HG03558 (cell line): ENCODE measurements around the gene LAMTOR5.
"Not testable (repeated sequence)": the region's sequence is repeated elsewhere in the genome, so short reads cannot be mapped to it uniquely, and the experiment has no call there.

Experiments used
- ATAC-seq: cut with Tn5 transposase; IDR thresholded peaks from one replicate; pipeline ENCODE4 v1.9.1; 2021; ENCODE audit warnings: moderate number of reproducible peaks; ENCODE audit not compliant: unreplicated experiment; ENCODE audit errors: extremely low read depth

The LAMTOR5 gene

GRCh38 chr1:110430366-110430765 lies 22.9 kb upstream of the LAMTOR5 start:
- no peak for ATAC-seq

- no peak for ATAC-seq
Measured at GRCh38 chr1:110428946-110429345, 21.5 kb upstream of the LAMTOR5 start.

- ATAC-seq: no peak
Measured at GRCh38 chr1:110426854-110427253, 19.4 kb upstream of the LAMTOR5 start.

- ATAC-seq: no peak
Measured at GRCh38 chr1:110425612-110426152, 18.2 kb upstream of the LAMTOR5 start.

- no peak for ATAC-seq
Measured at GRCh38 chr1:110424699-110425611, 17.5 kb upstream of the LAMTOR5 start.

- ATAC-seq: no peak
Measured at GRCh38 chr1:110420874-110421793, 13.6 kb upstream of the LAMTOR5 start.

- no peak for ATAC-seq
Measured at GRCh38 chr1:110420023-110420662, 12.6 kb upstream of the LAMTOR5 start.

GRCh38 chr1:110418729-110419128 lies 11.2 kb upstream of the LAMTOR5 start:
- no peak for ATAC-seq

- not testable (repeated sequence) for ATAC-seq
Measured at GRCh38 chr1:110413045-110413444, 5.6 kb upstream of the LAMTOR5 start.

GRCh38 chr1:110412576-110412975 lies 5.1 kb upstream of the LAMTOR5 start:
- ATAC-seq: no peak

- ATAC-seq: no peak
Measured at GRCh38 chr1:110411173-110411735, 3.8 kb upstream of the LAMTOR5 start.

- ATAC-seq: no peak
Measured at GRCh38 chr1:110409316-110409715, 1.8 kb upstream of the LAMTOR5 start.

- no peak for ATAC-seq
Measured at GRCh38 chr1:110408488-110408887, 994 bp upstream of the LAMTOR5 start.

- ATAC-seq: not testable (repeated sequence)
Measured at GRCh38 chr1:110406407-110406806, 1.1 kb downstream of the LAMTOR5 start.

- ATAC-seq: no peak
Measured at GRCh38 chr1:110404401-110404800, 3.1 kb downstream of the LAMTOR5 start.

- ATAC-seq: no peak
Measured at GRCh38 chr1:110403805-110404204, 3.7 kb downstream of the LAMTOR5 start.

GRCh38 chr1:110396259-110396958 lies 11.1 kb downstream of the LAMTOR5 start:
- not testable (repeated sequence) for ATAC-seq

- no peak for ATAC-seq
Measured at GRCh38 chr1:110394493-110394820, 13.0 kb downstream of the LAMTOR5 start.

GRCh38 chr1:110393691-110394492 lies 13.6 kb downstream of the LAMTOR5 start:
- ATAC-seq: no peak
